GM12878 (cell line): ENCODE data around the gene ADCY5. TPM values are rescaled to one million over a fixed set of nuclear protein-coding genes. Genes with fewer than 3 reads are reported as not detected.

Source experiments
- ATAC-seq: fragments of 200-7000 bp; cut with Tn5 transposase; 3 replicates; pipeline ENCODE4 v1.9.1; 2020; ENCODE audit warnings: mild to moderate bottlenecking, moderate library complexity
- BruUV-seq: library from RNA; stranded (reverse); fragments of 400-500 nt; replicated peaks from 2 replicates; lab custom pipeline; 2021; lab: Mats Ljungman, UMichigan
- CTCF ChIA-PET: fragments of 300-600 bp; sonication (Branson Sonifier 250); formaldehyde crosslinking; extraction: SDS; loops from one replicate; lab custom pipeline; 2021; ENCODE audit warnings: inconsistent platforms; lab: Yijun Ruan, JAX
- POLR2A ChIA-PET: fragments of 350-600 bp; formaldehyde crosslinking; extraction: SDS; loops from one replicate; lab custom pipeline; 2021; ENCODE audit warnings: inconsistent platforms; lab: Charles Lee
- RAD21 ChIA-PET: fragments of 300-600 bp; sonication (Branson Sonifier 250); formaldehyde crosslinking; loops from one replicate; lab custom pipeline; 2023; ENCODE audit warnings: antibody characterized with exemption; ENCODE audit not compliant: unreplicated experiment; lab: Charles Lee
- SMC1A ChIA-PET: fragments of 300-600 bp; sonication (Branson Sonifier 250); formaldehyde crosslinking; loops from one replicate; lab custom pipeline; 2023; ENCODE audit not compliant: unreplicated experiment, uncharacterized antibody; lab: Charles Lee
- DNase-seq: peaks from one replicate; pipeline ENCODE4 v3.0.0-alpha.2; 2011; ENCODE audit warnings: low read depth, low spot score
- FAIRE-seq: peaks from 3 replicates; lab custom pipeline; 2011; peaks lifted over from hg19 to GRCh38; lab: Jason Lieb, UNC
- H2AFZ ChIP-seq: 2 replicates; pipeline ENCODE4 v1.6.0; 2011; ENCODE audit warnings: low read depth, low read length, control low read depth; ENCODE audit not compliant: control insufficient read depth
- H3K27ac ChIP-seq: 2 replicates; pipeline ENCODE4 v1.5.1; 2011; ENCODE audit warnings: control low read depth; ENCODE audit not compliant: control insufficient read depth, insufficient read depth
- H3K27me3 ChIP-seq, 2 experiments: replicated peaks in 1 of 2; 2 replicates each; pipeline versions ENCODE4 v1.6.0 to v1.6.1; 2011; ENCODE audit warnings: low read length in 1 of 2; ENCODE audit not compliant: control insufficient read depth in 2 of 2, insufficient read depth in 2 of 2
- H3K36me3 ChIP-seq, 2 experiments: 2 replicates each; pipeline ENCODE4 v1.5.1; 2011; ENCODE audit warnings: low read length in 1 of 2; ENCODE audit not compliant: control insufficient read depth in 2 of 2, insufficient read depth in 2 of 2
- H3K4me1 ChIP-seq: 2 replicates; pipeline ENCODE4 v1.6.1; 2011; ENCODE audit warnings: mild to moderate bottlenecking, low read length, moderate library complexity, mixed read lengths; ENCODE audit not compliant: control insufficient read depth, insufficient read depth
- H3K4me2 ChIP-seq: 2 replicates; pipeline ENCODE4 v1.6.0; 2011; ENCODE audit warnings: control low read depth; ENCODE audit not compliant: control insufficient read depth, insufficient read depth
- H3K4me3 ChIP-seq: fragments of 200-600 bp; sonication (generic); 2 replicates; pipeline ENCODE4 v1.5.1; 2016
- H3K79me2 ChIP-seq: 2 replicates; pipeline ENCODE4 v1.6.0; 2011; ENCODE audit warnings: low read length; ENCODE audit not compliant: control insufficient read depth, insufficient read depth
- H3K9ac ChIP-seq: 2 replicates; pipeline ENCODE4 v1.8.0; 2011; ENCODE audit warnings: low read length, control low read depth, mixed read lengths; ENCODE audit not compliant: control insufficient read depth, insufficient read depth
- H3K9me3 ChIP-seq: replicated peaks from 3 replicates; pipeline ENCODE4 v1.5.1; 2011; ENCODE audit warnings: mild to moderate bottlenecking, low read length; ENCODE audit not compliant: control insufficient read depth, insufficient read depth
- H4K20me1 ChIP-seq: 2 replicates; pipeline ENCODE4 v1.6.0; 2011; ENCODE audit not compliant: control insufficient read depth, insufficient read depth
- ETV6 ChIP-seq, 2 experiments: fragments of 450-650 bp in 1 of 2; IDR thresholded peaks in 1 of 2; conservative IDR thresholded peaks in 1 of 2; 2 replicates each; pipeline ENCODE4 v1.6.1; 2014; ENCODE audit warnings: antibody characterized with exemption in 1 of 2, borderline replicate concordance in 1 of 2, low read depth in 1 of 2, mild to moderate bottlenecking in 1 of 2, moderate library complexity in 1 of 2
- IRF4 ChIP-seq: IDR thresholded peaks from 2 replicates; pipeline ENCODE4 v1.6.1; 2011; ENCODE audit warnings: low read depth, low read length
- NBN ChIP-seq: fragments of 450-650 bp; IDR thresholded peaks from 2 replicates; pipeline ENCODE4 v1.6.1; 2016
- NR2C1 ChIP-seq: fragments of 450-650 bp; IDR thresholded peaks from 2 replicates; pipeline ENCODE4 v1.6.1; 2017; ENCODE audit warnings: antibody characterized with exemption, mild to moderate bottlenecking, moderate library complexity
- NR2F1 ChIP-seq: fragments of 450-650 bp; conservative IDR thresholded peaks from 2 replicates; pipeline ENCODE4 v1.6.1; 2017; ENCODE audit warnings: mild to moderate bottlenecking
- NRF1 ChIP-seq: conservative IDR thresholded peaks from 2 replicates; pipeline ENCODE4 v1.6.1; 2011; ENCODE audit warnings: mild to moderate bottlenecking, low read depth, low read length, improper control_type of control experiment
- PML ChIP-seq: IDR thresholded peaks from 2 replicates; pipeline ENCODE4 v1.6.1; 2012; ENCODE audit warnings: low read length, inconsistent platforms
- RFX5 ChIP-seq: IDR thresholded peaks from 2 replicates; pipeline ENCODE4 v1.6.1; 2011; ENCODE audit warnings: low read depth, low read length, improper control_type of control experiment
- RUNX3 ChIP-seq: IDR thresholded peaks from 2 replicates; pipeline ENCODE4 v1.6.1; 2012; ENCODE audit warnings: low read length, inconsistent platforms
- SMARCA5 ChIP-seq: fragments of 450-650 bp; IDR thresholded peaks from 2 replicates; pipeline ENCODE4 v1.6.1; 2017; ENCODE audit warnings: mild to moderate bottlenecking
- SREBF1 ChIP-seq: IDR thresholded peaks from 2 replicates; pipeline ENCODE4 v1.6.1; 2012; ENCODE audit warnings: mild to moderate bottlenecking, low read length
- SRF ChIP-seq, 2 experiments: IDR thresholded peaks; 2 replicates each; pipeline ENCODE4 v1.6.1; 2011; ENCODE audit warnings: low read depth in 2 of 2, low read length in 2 of 2, mild to moderate bottlenecking in 1 of 2, moderate library complexity in 1 of 2
- TBL1XR1 ChIP-seq: IDR thresholded peaks from 2 replicates; pipeline ENCODE4 v1.6.1; 2012; ENCODE audit warnings: low read depth, low read length, improper control_type of control experiment
- ZBED1 ChIP-seq: IDR thresholded peaks from 2 replicates; pipeline ENCODE4 v1.6.1; 2016; ENCODE audit warnings: borderline replicate concordance
- WGBS: methylation state at CpG from one replicate; pipeline ENCODE4 v1.1.6; 2016; ENCODE audit warnings: low lambda C conversion rate; ENCODE audit not compliant: insufficient replicate concordance, insufficient coverage; ENCODE audit errors: missing lambda C conversion rate; 5-methylcytosine and 5-hydroxymethylcytosine counted together
- in situ Hi-C: fragments of 300-500 bp; cut with MboI; formaldehyde crosslinking; loops from 9 replicates; pipeline ENCODE4 v1.14.3; 2018; ENCODE audit warnings: mixed read lengths
- intact Hi-C: fragments of 100-400 bp; cut with micrococcal nuclease; formaldehyde crosslinking; loops from one replicate; pipeline ENCODE4 v1.14.2; 2022; ENCODE audit not compliant: unreplicated experiment
- polyA plus RNA-seq, 11 experiments: library from polyadenylated mRNA; depleted of rRNA in 4 of 11; unstranded in 6 of 11; stranded (reverse) in 5 of 11; fragments of >200 nt; fragmentation: Nextera tagmentation in 4 of 11; fragmentation: Illumina TruSeq in 1 of 11; extraction: Ambion mirVana in 4 of 11; extraction: Trizol in 1 of 11; gene quantifications; 1 replicate in 1 of 11; 2 replicates in 10 of 11; pipeline versions ENCODE4 v1.2.1 to v1.2.3, GENCODE V29; 2011 to 2016; ENCODE audit warnings: inconsistent platforms in 2 of 11, missing spikeins in 2 of 11, low read depth in 1 of 11
- total RNA-seq, 4 experiments: library from RNA; depleted of rRNA in 3 of 4; stranded (reverse); fragments of >200 nt in 3 of 4; fragmentation: Illumina TruSeq in 1 of 4; extraction: Trizol in 1 of 4; gene quantifications; 2 replicates each; pipeline versions ENCODE4 v1.2.1 to v1.2.3, GENCODE V29; 2013 to 2021
- TF ChIP-seq, protein P1 (sequence below): IDR thresholded peaks from 2 replicates; pipeline ENCODE4 v1.6.1; 2012; ENCODE audit warnings: low read depth, low read length, improper control_type of control experiment
- TF ChIP-seq, protein P2 (sequence below): fragments of 450-650 bp; formaldehyde crosslinking; IDR thresholded peaks from 2 replicates; pipeline ENCODE4 v1.4.0; 2020; ENCODE audit warnings: mild to moderate bottlenecking, moderate library complexity
- TF ChIP-seq, protein P3 (sequence below): IDR thresholded peaks from 2 replicates; pipeline ENCODE4 v1.6.1; 2012; ENCODE audit warnings: low read length, inconsistent platforms

Gene ADCY5
- total and polyA plus RNA-seq, 10 of the 15 experiments (the other 5 are each of a cell fraction or from before 2014, with no cell fraction given) = under 0.01 to 0.24 (median 0.02) TPM; not detected in 4

DNA sequence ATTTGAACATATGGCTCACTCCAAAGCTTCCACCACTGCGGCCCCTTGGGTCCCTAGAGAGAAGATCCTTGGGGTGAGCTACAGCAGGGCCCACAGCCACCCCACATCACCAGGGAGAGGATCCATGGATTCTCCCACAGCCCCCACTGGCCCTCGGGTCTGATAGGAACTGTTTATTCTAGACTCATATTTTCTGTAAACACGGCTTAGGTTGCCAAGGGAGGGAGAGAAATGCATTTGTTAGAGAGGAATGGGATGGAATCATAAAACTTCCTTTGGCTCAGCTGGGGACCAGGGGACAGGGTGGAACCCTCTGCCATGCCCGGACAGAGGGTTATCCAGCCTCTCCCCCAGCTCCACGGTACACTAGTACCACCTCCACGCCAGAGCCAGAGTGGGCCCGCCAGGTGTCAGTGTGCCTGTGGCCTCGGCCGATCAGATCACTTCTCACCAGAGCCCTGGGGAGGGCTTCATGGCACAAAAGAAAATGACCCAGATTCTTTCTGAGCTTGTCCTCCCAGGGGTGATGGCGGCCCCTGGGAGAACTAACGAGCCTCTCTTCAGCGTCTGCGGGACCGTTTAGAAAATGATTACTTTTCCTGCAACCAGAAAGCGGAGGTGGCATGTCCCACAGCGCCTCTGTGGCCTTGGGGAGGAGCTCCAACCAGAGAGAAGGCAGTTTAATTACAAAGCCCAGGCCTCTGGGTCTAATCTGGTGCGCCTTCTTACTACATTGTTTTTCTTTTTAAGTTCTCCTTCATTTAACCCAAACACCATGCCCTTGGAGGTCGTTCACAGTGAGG is 33.7 kb downstream of the ADCY5 start (continued):
- TF ChIP-seq, protein P1, sequence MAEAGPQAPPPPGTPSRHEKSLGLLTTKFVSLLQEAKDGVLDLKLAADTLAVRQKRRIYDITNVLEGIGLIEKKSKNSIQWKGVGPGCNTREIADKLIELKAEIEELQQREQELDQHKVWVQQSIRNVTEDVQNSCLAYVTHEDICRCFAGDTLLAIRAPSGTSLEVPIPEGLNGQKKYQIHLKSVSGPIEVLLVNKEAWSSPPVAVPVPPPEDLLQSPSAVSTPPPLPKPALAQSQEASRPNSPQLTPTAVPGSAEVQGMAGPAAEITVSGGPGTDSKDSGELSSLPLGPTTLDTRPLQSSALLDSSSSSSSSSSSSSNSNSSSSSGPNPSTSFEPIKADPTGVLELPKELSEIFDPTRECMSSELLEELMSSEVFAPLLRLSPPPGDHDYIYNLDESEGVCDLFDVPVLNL = no peak
- TF ChIP-seq SMARCA5 = no peak
- TF ChIP-seq NR2C1 = no peak
- TF ChIP-seq SREBF1 = no peak
- TF ChIP-seq ZBED1 = no peak

DNA sequence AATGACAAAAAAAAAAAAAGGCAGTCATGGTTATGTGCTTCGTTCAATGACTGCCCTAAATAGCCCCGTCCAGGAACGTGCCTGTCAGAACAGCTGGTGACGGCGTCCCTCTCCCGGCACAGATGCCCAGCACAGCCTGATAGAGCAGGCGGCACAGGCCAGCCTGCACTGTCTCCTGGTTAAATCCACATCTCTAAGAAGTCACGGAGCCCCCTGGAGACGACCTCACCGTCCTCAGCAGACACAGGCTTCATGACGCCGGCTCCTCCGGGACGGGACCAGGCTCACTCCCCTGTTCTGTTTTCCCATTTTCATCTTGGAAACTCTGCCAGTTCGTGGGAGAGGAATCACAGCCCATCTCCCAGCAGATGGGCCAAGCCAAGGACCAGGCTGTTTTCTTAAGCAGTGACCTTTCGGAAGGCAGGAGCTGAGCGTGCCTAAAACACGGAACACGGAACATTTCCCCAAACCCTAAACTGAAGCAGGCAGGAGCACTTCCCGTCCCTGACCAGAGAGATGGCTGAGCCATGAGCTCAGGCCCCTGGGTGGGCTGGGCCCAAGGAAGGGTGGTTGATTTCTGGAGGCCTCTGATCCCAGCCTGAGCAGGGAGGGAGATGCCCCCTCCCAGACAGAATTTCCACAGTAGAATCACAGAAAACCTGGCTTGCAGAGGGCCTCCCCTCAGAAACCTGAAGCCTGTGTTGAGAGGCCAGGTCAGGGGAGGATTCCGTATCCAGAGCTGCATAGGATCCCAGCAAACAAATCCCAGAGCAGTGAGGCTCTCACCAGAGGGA is 35.9 kb downstream of the ADCY5 start:
- Histone ChIP-seq H3K9me3 (no peaks in the 10 kb centered on the region), H3K9ac (no peak overlapping the region), H3K27ac (no peak overlapping the region), H3K36me3 (no peaks in the 10 kb centered on the region; a peak in 1 of 4 replicates), H4K20me1 (no peaks in the 10 kb centered on the region), H3K4me1 (no peaks in the 10 kb centered on the region), H3K4me2 (no peak overlapping the region), H2AFZ (no peak overlapping the region), H3K4me3 (no peak overlapping the region), H3K79me2 (no peaks in the 10 kb centered on the region), H3K27me3 (peaks cover 0 to 2% of the 10 kb centered on the region in 2 experiments; a peak in 2 of 4 replicates)
- RAD21 ChIA-PET = no interaction called here
- no peak for FAIRE-seq
- SMC1A ChIA-PET = interaction anchor here (0.6 kb wide), 1 partner anchor 1971 kb away, joined by 3 read pairs; no protein-coding TSS in a partner anchor
- CTCF ChIA-PET = no interaction called here
- in situ Hi-C loops = no loop called here
- no peak for DNase-seq
- no TSS peak for BruUV-seq
- ATAC-seq = no peak
- POLR2A ChIA-PET = no interaction called here
- WGBS = 50% methylated on average over 21 of the region's 21 CpGs
- intact Hi-C loops = no loop called here
- no peak for TF ChIP-seq NRF1
- no peak for TF ChIP-seq PML
- no peak for TF ChIP-seq RUNX3
- no peak for TF ChIP-seq ETV6 (conservative IDR thresholded peaks at IDR 0.05 in 1 of 2, IDR thresholded peaks at IDR 0.05 in 1 of 2; ENCODE audit: borderline replicate concordance in 1 of 2, low read depth in 1 of 2)
- TF ChIP-seq NBN = no peak
- TF ChIP-seq, protein P2, sequence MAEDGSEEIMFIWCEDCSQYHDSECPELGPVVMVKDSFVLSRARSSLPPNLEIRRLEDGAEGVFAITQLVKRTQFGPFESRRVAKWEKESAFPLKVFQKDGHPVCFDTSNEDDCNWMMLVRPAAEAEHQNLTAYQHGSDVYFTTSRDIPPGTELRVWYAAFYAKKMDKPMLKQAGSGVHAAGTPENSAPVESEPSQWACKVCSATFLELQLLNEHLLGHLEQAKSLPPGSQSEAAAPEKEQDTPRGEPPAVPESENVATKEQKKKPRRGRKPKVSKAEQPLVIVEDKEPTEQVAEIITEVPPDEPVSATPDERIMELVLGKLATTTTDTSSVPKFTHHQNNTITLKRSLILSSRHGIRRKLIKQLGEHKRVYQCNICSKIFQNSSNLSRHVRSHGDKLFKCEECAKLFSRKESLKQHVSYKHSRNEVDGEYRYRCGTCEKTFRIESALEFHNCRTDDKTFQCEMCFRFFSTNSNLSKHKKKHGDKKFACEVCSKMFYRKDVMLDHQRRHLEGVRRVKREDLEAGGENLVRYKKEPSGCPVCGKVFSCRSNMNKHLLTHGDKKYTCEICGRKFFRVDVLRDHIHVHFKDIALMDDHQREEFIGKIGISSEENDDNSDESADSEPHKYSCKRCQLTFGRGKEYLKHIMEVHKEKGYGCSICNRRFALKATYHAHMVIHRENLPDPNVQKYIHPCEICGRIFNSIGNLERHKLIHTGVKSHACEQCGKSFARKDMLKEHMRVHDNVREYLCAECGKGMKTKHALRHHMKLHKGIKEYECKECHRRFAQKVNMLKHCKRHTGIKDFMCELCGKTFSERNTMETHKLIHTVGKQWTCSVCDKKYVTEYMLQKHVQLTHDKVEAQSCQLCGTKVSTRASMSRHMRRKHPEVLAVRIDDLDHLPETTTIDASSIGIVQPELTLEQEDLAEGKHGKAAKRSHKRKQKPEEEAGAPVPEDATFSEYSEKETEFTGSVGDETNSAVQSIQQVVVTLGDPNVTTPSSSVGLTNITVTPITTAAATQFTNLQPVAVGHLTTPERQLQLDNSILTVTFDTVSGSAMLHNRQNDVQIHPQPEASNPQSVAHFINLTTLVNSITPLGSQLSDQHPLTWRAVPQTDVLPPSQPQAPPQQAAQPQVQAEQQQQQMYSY (CRISPR knock-in tag) = no peak
- no peak for TF ChIP-seq RFX5
- TF ChIP-seq IRF4 = no peak
- no peak for TF ChIP-seq SRF (IDR thresholded peaks at IDR 0.05; ENCODE audit: low read depth in 2 of 2, low read length in 2 of 2)
- no peak for TF ChIP-seq NR2F1
- no peak for TF ChIP-seq TBL1XR1
- TF ChIP-seq, protein P3, sequence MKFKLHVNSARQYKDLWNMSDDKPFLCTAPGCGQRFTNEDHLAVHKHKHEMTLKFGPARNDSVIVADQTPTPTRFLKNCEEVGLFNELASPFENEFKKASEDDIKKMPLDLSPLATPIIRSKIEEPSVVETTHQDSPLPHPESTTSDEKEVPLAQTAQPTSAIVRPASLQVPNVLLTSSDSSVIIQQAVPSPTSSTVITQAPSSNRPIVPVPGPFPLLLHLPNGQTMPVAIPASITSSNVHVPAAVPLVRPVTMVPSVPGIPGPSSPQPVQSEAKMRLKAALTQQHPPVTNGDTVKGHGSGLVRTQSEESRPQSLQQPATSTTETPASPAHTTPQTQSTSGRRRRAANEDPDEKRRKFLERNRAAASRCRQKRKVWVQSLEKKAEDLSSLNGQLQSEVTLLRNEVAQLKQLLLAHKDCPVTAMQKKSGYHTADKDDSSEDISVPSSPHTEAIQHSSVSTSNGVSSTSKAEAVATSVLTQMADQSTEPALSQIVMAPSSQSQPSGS = no peak
